K562 (cell line): ENCODE results near the gene SLC35E2B. TPM values are rescaled to one million over a fixed set of nuclear protein-coding genes. Genes with fewer than 3 reads are reported as not detected.

ENCODE experiments used
- ATAC-seq: fragments of 200-7000 bp; cut with Tn5 transposase; 3 replicates; pipeline ENCODE4 v1.9.1; 2020; ENCODE audit warnings: moderate library complexity
- BruUV-seq: library from RNA; stranded (reverse); fragments of 400-500 nt; replicated peaks from 2 replicates; lab custom pipeline; 2021; lab: Mats Ljungman, UMichigan
- CTCF ChIA-PET: fragments of 300-600 bp; formaldehyde crosslinking; extraction: SDS; loops from one replicate; lab custom pipeline; 2021; ENCODE audit warnings: low intra/inter-chr PET ratio; lab: Yijun Ruan, JAX
- POLR2A ChIA-PET: fragments of 300-600, 350-650 bp; sonication (Branson Sonifier 250); formaldehyde crosslinking; extraction: SDS; loops from one replicate; lab custom pipeline; 2021; ENCODE audit warnings: antibody characterized with exemption, inconsistent platforms; lab: Yijun Ruan, JAX
- DNase-seq, 4 experiments: peaks; one replicate each; pipeline versions ENCODE4 v3.0.0 to v3.0.0-alpha.2; 2011 to 2018; ENCODE audit warnings: low spot score in 3 of 4, mixed read lengths in 3 of 4; ENCODE audit errors: extremely low read depth in 1 of 4
- FAIRE-seq: peaks from 2 replicates; lab custom pipeline; 2011; peaks lifted over from hg19 to GRCh38; lab: Jason Lieb, UNC
- H2AFZ ChIP-seq: 2 replicates; pipeline ENCODE4 v1.6.0; 2011; ENCODE audit warnings: low read depth, low read length, control low read depth, inconsistent platforms
- H3K27ac ChIP-seq: fragments of 200-600 bp; 3 replicates; pipeline ENCODE4 v1.8.0; 2011; ENCODE audit warnings: low read depth, mild to moderate bottlenecking, control low read depth, inconsistent platforms, low read length, moderate library complexity, mixed read lengths; ENCODE audit errors: extremely low read depth
- H3K27me3 ChIP-seq, 2 experiments: fragments of 300-600 bp in 1 of 2; 2 replicates in 1 of 2; 3 replicates in 1 of 2; pipeline versions ENCODE4 v1.6.0 to v1.8.0; 2011; ENCODE audit warnings: inconsistent platforms in 2 of 2, low read length in 2 of 2, mild to moderate bottlenecking in 1 of 2, mixed read lengths in 1 of 2, moderate library complexity in 1 of 2; ENCODE audit not compliant: control insufficient read depth in 2 of 2, insufficient read depth in 2 of 2
- H3K36me3 ChIP-seq: fragments of 300-600 bp; 3 replicates; pipeline ENCODE4 v1.8.0; 2011; ENCODE audit warnings: mild to moderate bottlenecking, low read length, inconsistent platforms; ENCODE audit not compliant: control insufficient read depth, insufficient read depth
- H3K4me1 ChIP-seq, 2 experiments: fragments of 200-600 bp in 1 of 2; replicated peaks in 1 of 2; 2 replicates in 1 of 2; 3 replicates in 1 of 2; pipeline versions ENCODE4 v1.5.1 to v1.8.0; 2011; ENCODE audit warnings: inconsistent platforms in 2 of 2, low read length in 2 of 2, mild to moderate bottlenecking in 1 of 2, mixed read lengths in 1 of 2, moderate library complexity in 1 of 2; ENCODE audit not compliant: control insufficient read depth in 2 of 2, insufficient read depth in 2 of 2
- H3K4me2 ChIP-seq: 2 replicates; pipeline ENCODE4 v1.6.1; 2011; ENCODE audit warnings: low read length, control low read depth, inconsistent platforms, mixed read lengths; ENCODE audit not compliant: insufficient read depth
- H3K4me3 ChIP-seq: fragments of 200-600 bp; sonication (generic), shearing (Covaris generic); 2 replicates; pipeline ENCODE4 v1.5.1; 2016; ENCODE audit warnings: control low read depth, inconsistent platforms
- H3K79me2 ChIP-seq: fragments of 200-600 bp; 3 replicates; pipeline ENCODE4 v1.8.0; 2011; ENCODE audit warnings: low read length, inconsistent platforms; ENCODE audit not compliant: control insufficient read depth, insufficient read depth
- H3K9ac ChIP-seq, 2 experiments: 2 replicates each; pipeline versions ENCODE4 v1.6.0 to v1.6.1; 2011; ENCODE audit warnings: low read depth in 2 of 2, low read length in 2 of 2, control low read depth in 1 of 2, inconsistent platforms in 1 of 2, mild to moderate bottlenecking in 1 of 2, mixed read lengths in 1 of 2; ENCODE audit not compliant: insufficient read depth in 1 of 2
- H3K9me1 ChIP-seq: one replicate; pipeline ENCODE4 v1.6.0; 2011; ENCODE audit warnings: inconsistent platforms, mild to moderate bottlenecking, low read length, moderate library complexity; ENCODE audit not compliant: control insufficient read depth, insufficient read depth
- H3K9me3 ChIP-seq: replicated peaks from 2 replicates; pipeline ENCODE4 v1.5.1; 2011; ENCODE audit warnings: low read depth, low read length, inconsistent platforms; ENCODE audit not compliant: control insufficient read depth, insufficient read depth
- H4K20me1 ChIP-seq: replicated peaks from 2 replicates; pipeline ENCODE4 v1.6.1; 2011; ENCODE audit warnings: low read length, inconsistent platforms, mixed read lengths; ENCODE audit not compliant: control insufficient read depth, insufficient read depth
- CCAR2 ChIP-seq: fragments of 200-400 bp; formaldehyde crosslinking; IDR thresholded peaks from 2 replicates; pipeline ENCODE4 v1.6.1; 2017; ENCODE audit warnings: mild to moderate bottlenecking, low read depth, low read length
- ESRRB ChIP-seq: fragments of 250-450 bp; sonication (Bioruptor Pico); IDR thresholded peaks from 2 replicates; pipeline ENCODE4 v1.5.0; 2020; ENCODE audit warnings: mild to moderate bottlenecking, moderate library complexity, borderline replicate concordance
- HMGXB4 ChIP-seq: sonication (generic); formaldehyde crosslinking; IDR thresholded peaks from 2 replicates; pipeline ENCODE4 v1.8.1; 2023; ENCODE audit warnings: mild to moderate bottlenecking, missing genetic modification reagents
- MAFG ChIP-seq: fragments of 450-650 bp; conservative IDR thresholded peaks from 2 replicates; pipeline ENCODE4 v1.6.1; 2016; ENCODE audit warnings: missing genetic modification characterization, missing compliant biosample characterization
- MLLT1 ChIP-seq, 2 experiments: fragments of 450-650 bp; IDR thresholded peaks; 2 replicates each; pipeline ENCODE4 v1.6.1; 2016
- MTA1 ChIP-seq: fragments of 450-650 bp; IDR thresholded peaks from 2 replicates; pipeline ENCODE4 v1.6.1; 2017; ENCODE audit warnings: borderline replicate concordance
- RNF219 ChIP-seq: fragments of 250-450 bp; sonication (Bioruptor Pico); IDR thresholded peaks from 2 replicates; pipeline ENCODE4 v1.5.0; 2022; ENCODE audit warnings: mild to moderate bottlenecking
- TAF7 ChIP-seq: fragments of 450-650 bp; IDR thresholded peaks from 2 replicates; pipeline ENCODE4 v1.6.1; 2016; ENCODE audit warnings: missing genetic modification characterization, missing compliant biosample characterization
- TEAD2 ChIP-seq: fragments of 450-650 bp; IDR thresholded peaks from 2 replicates; pipeline ENCODE4 v1.6.1; 2016; ENCODE audit warnings: missing genetic modification characterization, control low read depth, missing compliant biosample characterization
- TGIF2 ChIP-seq: sonication (generic); formaldehyde crosslinking; IDR thresholded peaks from 2 replicates; pipeline ENCODE4 v1.8.1; 2022; ENCODE audit warnings: mild to moderate bottlenecking, missing genetic modification reagents, moderate library complexity
- ZBTB5 ChIP-seq: fragments of 450-650 bp; IDR thresholded peaks from 2 replicates; pipeline ENCODE4 v1.6.1; 2017; ENCODE audit warnings: antibody characterized with exemption
- ZBTB8A ChIP-seq: fragments of 450-650 bp; IDR thresholded peaks from 2 replicates; pipeline ENCODE4 v1.6.1; 2018; ENCODE audit warnings: mild to moderate bottlenecking, moderate library complexity; ENCODE audit not compliant: partially characterized antibody
- ZNF133 ChIP-seq: fragments of 250-450 bp; sonication (Bioruptor Pico); IDR thresholded peaks from 2 replicates; pipeline ENCODE4 v1.4.0; 2020; ENCODE audit warnings: mild to moderate bottlenecking
- ZNF197 ChIP-seq: fragments of 200-800 bp; sonication (Bioruptor generic); IDR thresholded peaks from 2 replicates; pipeline ENCODE4 v1.6.1; 2016; ENCODE audit warnings: low read depth, missing genetic modification characterization, missing compliant biosample characterization
- WGBS: fragments of 100-300 bp; shearing (Covaris generic); methylation state at CpG from one replicate; pipeline ENCODE4 v1.1.6; 2016; ENCODE audit warnings: low coverage, mixed read lengths; ENCODE audit not compliant: insufficient coverage; ENCODE audit errors: missing lambda C conversion rate; 5-methylcytosine and 5-hydroxymethylcytosine counted together
- in situ Hi-C: fragments of 300-500 bp; cut with MboI; formaldehyde crosslinking; loops from 4 replicates; pipeline ENCODE4 v1.15.0; 2018; ENCODE audit warnings: inconsistent platforms, mixed read lengths
- intact Hi-C: fragments of 100-400 bp; cut with micrococcal nuclease; formaldehyde crosslinking; loops from 2 replicates; pipeline ENCODE4 v1.14.2; 2022
- polyA plus RNA-seq, 8 experiments: library from polyadenylated mRNA; depleted of rRNA in 4 of 8; stranded (reverse) in 5 of 8; unstranded in 3 of 8; fragments of >200 nt; fragmentation: Nextera tagmentation in 2 of 8; fragmentation: Illumina TruSeq in 1 of 8; extraction: Ambion mirVana in 2 of 8; extraction: Trizol in 1 of 8; gene quantifications; 2 replicates each; pipeline versions ENCODE4 v1.2.1 to v1.2.3, GENCODE V29; 2011 to 2014; ENCODE audit warnings: inconsistent platforms in 1 of 8, missing spikeins in 1 of 8
- total RNA-seq, 7 experiments: library from RNA; depleted of rRNA in 6 of 7; stranded (reverse); fragments of >200 nt in 6 of 7; fragmentation: Illumina TruSeq in 2 of 7; extraction: Trizol in 2 of 7; gene quantifications; 2 replicates each; pipeline versions ENCODE4 v1.2.1 to v1.2.3, GENCODE V29; 2011 to 2021; ENCODE audit warnings: low replicate concordance in 1 of 7

The SLC35E2B gene
- total and polyA plus RNA-seq, 9 of the 15 experiments (the other 6 are each of a cell fraction or from before 2014, with no cell fraction given), result 4.7 to 44.6 (median 20.7) TPM

GRCh38 chr1:1626207-1627141 lies 66.1 kb downstream of the SLC35E2B start:
- no peak overlapping the region for H3K4me3 ChIP-seq
- no peaks in the 10 kb centered on the region for H3K9me3 ChIP-seq
- H3K79me2 ChIP-seq, result no peaks in the 10 kb centered on the region
- no peaks in the 10 kb centered on the region for H4K20me1 ChIP-seq
- H3K36me3 ChIP-seq, result no peaks in the 10 kb centered on the region
- in situ Hi-C loops, result no loop called here
- H3K27ac ChIP-seq, result no peak overlapping the region
- no peak for FAIRE-seq
- WGBS, result 78% methylated on average over 28 of the region's 48 CpGs
- H3K9ac ChIP-seq, result peak overlapping the region in 1 of 2 experiments; percentile 84; a peak in 2 of 4 replicates
- H3K9me1 ChIP-seq, result no peaks in the 10 kb centered on the region
- CTCF ChIA-PET, result no interaction called here
- no peak overlapping the region for H2AFZ ChIP-seq
- no peaks in the 10 kb centered on the region for H3K27me3 ChIP-seq
- BruUV-seq, result no TSS peak
- POLR2A ChIA-PET, result interaction anchor here (1.2 to 1.6 kb wide), 2 partner anchors 11 to 23 kb away, joined by 3 to 4 read pairs; partner anchors contain the start of gene MIB2
- TF ChIP-seq ZNF197 (CRISPR knock-in tag), result no peak
- TF ChIP-seq MAFG (tag), result no peak
- no peak for TF ChIP-seq RNF219 (CRISPR knock-in tag)
- no peak for TF ChIP-seq MTA1
- no peak for TF ChIP-seq ZNF133 (CRISPR knock-in tag)
- no peak for TF ChIP-seq HMGXB4 (CRISPR knock-in tag)
- TF ChIP-seq TAF7 (tag), result no peak
- no peak for TF ChIP-seq CCAR2
- TF ChIP-seq ZBTB5, result no peak
- no peak for TF ChIP-seq MLLT1 (IDR thresholded peaks at IDR 0.05)
- no peak for TF ChIP-seq TEAD2 (tag)
- no peak for TF ChIP-seq ZBTB8A
- TF ChIP-seq TGIF2 (CRISPR knock-in tag), result no peak
- no peak for TF ChIP-seq ESRRB
- TF ChIP-seq, all 486 proteins: peak for 0
- intact Hi-C loops, result no loop called here
- Histone ChIP-seq H3K4me2 (no peak overlapping the region), H3K4me1 (peaks cover 0 to 80% of the 10 kb centered on the region in 2 experiments; a peak in 3 of 5 replicates)
- no peak for DNase-seq
- no peak for ATAC-seq
